ENCODE data around the gene TMEM183A. TPM values are rescaled to one million over a fixed set of nuclear protein-coding genes. Genes with fewer than 3 reads are reported as not detected.

The TMEM183A gene
- total and polyA plus RNA-seq, 4 donors, result 29.4 to 63.9 (median 51.7) TPM

DNA sequence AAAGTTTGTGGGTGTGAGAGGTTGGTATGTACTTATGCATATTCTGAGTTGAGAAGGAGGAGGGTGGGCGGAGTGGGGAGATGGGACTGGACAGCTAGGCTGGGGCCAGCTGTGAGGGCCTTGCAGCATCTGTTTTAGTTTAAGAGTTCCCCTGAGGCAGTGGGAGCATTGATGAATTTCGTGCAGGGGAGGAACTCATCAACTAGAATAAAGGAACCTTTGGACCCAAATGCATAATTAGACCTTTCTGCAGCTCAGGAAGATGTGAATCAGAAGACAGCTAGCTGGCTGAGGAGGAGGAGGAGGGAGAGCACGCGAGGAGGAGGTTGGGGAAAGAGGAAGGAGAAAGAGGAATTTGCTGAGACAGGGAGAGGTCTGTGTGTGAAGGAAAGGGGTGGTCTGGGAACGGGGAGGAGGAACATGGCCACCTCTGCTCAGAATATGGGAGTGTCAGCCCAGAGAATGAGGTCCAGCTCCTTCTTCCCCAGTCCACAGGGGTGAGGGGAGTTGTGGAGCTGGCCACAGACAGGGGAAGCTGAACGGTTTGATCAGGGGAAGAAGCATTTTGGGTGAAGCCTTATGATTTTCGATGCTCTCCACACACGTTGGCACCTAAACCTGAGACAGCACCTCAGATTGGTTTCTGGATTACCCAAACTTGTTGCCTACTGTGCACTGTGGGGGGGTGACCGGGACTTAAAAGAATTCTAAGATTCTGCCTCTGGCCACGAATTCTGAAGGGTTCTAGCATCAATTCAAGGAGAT, 50.9 kb downstream of the TMEM183A start:
- ATAC-seq (ENCODE audit: insufficient read depth, low FRiP score) (no peak), DNase-seq (no peak)
- no peak for TF ChIP-seq CTCF (IDR thresholded peaks at IDR 0.05; ENCODE audit: control extremely low read depth, extremely low read depth)

GRCh38 chr1:203058676-203058935, 51.4 kb downstream of the TMEM183A start:
- 38 to 74% methylated on average over 1 of the region's 1 CpG for WGBS, 2 donors
- H3K4me1 ChIP-seq (ENCODE audit: control insufficient read depth in 5 of 5, insufficient read depth in 5 of 5, low read length in 5 of 5), result peaks cover 0 to 3% (median 0%) of the 10 kb centered on the region in 5 donors
- no peak overlapping the region for H3K27ac ChIP-seq (ENCODE audit: low read depth in 1 of 2, low read length in 1 of 2)
- no peak for ATAC-seq (ENCODE audit: insufficient read depth, low FRiP score)
- DNase-seq, result no peak
- no peaks in the 10 kb centered on the region for H3K36me3 ChIP-seq (ENCODE audit: control insufficient read depth in 4 of 4, insufficient read depth in 4 of 4, low read length in 4 of 4)
- H3K9ac ChIP-seq (ENCODE audit: insufficient read depth in 1 of 2, low read length in 2 of 2), result no peak overlapping the region
- no peak overlapping the region for H3K4me3 ChIP-seq
- no peaks in the 10 kb centered on the region for H3K27me3 ChIP-seq (ENCODE audit: control insufficient read depth in 3 of 3, insufficient read depth in 3 of 3, low read length in 2 of 3)
- TF ChIP-seq CTCF (IDR thresholded peaks at IDR 0.05; ENCODE audit: control extremely low read depth, extremely low read depth), result no peak
- H3K9me3 ChIP-seq (ENCODE audit: control insufficient read depth in 4 of 4, insufficient read depth in 3 of 4, low read length in 3 of 4), result no peaks in the 10 kb centered on the region

More for the DNA sequence above, 50.9 kb downstream of the TMEM183A start:
- Histone ChIP-seq H3K9ac (ENCODE audit: insufficient read depth in 1 of 2, low read length in 2 of 2) (no peak overlapping the region), H3K9me3 (ENCODE audit: control insufficient read depth in 4 of 4, insufficient read depth in 3 of 4, low read length in 3 of 4) (no peaks in the 10 kb centered on the region), H3K27me3 (ENCODE audit: control insufficient read depth in 3 of 3, insufficient read depth in 3 of 3, low read length in 2 of 3) (no peaks in the 10 kb centered on the region), H3K4me3 (no peak overlapping the region), H3K4me1 (ENCODE audit: control insufficient read depth in 5 of 5, insufficient read depth in 5 of 5, low read length in 5 of 5) (peaks cover 0 to 3% (median 0%) of the 10 kb centered on the region in 5 donors), H3K27ac (ENCODE audit: low read depth in 1 of 2, low read length in 1 of 2) (no peak overlapping the region), H3K36me3 (ENCODE audit: control insufficient read depth in 4 of 4, insufficient read depth in 4 of 4, low read length in 4 of 4) (no peaks in the 10 kb centered on the region)
- WGBS, 2 donors, result 37 to 46% methylated on average over 9 to 10 of the region's 10 CpGs

DNA sequence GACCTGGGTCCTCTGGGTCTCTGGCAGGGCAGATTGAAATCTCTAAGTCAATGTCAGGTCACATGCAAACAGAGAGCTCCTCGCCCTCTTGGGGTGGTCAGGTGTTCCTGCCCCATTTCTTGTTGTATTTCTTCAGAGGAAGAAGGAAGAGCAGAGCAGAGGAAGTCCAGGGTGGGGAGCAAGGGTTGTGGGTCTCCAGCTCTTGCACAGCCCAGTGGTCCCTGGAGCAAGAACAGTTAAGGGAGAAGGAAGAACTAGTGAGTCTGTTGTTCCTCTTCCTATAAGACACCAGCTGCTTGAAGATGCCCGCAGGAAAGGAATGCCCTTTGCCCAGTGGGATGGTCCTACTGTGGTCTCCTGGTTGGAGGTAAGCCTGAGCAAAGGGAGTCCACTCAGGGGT, 52.3 kb downstream of the TMEM183A start:
- Histone ChIP-seq H3K27ac (ENCODE audit: low read depth in 1 of 2, low read length in 1 of 2) (no peak overlapping the region), H3K27me3 (ENCODE audit: control insufficient read depth in 3 of 3, insufficient read depth in 3 of 3, low read length in 2 of 3) (no peaks in the 10 kb centered on the region), H3K4me3 (no peak overlapping the region), H3K9me3 (ENCODE audit: control insufficient read depth in 4 of 4, insufficient read depth in 3 of 4, low read length in 3 of 4) (no peaks in the 10 kb centered on the region), H3K4me1 (ENCODE audit: control insufficient read depth in 5 of 5, insufficient read depth in 5 of 5, low read length in 5 of 5) (peaks cover 0 to 3% (median 0%) of the 10 kb centered on the region in 5 donors), H3K36me3 (ENCODE audit: control insufficient read depth in 4 of 4, insufficient read depth in 4 of 4, low read length in 4 of 4) (no peaks in the 10 kb centered on the region), H3K9ac (ENCODE audit: insufficient read depth in 1 of 2, low read length in 2 of 2) (no peak overlapping the region)
- no peak for TF ChIP-seq CTCF (IDR thresholded peaks at IDR 0.05; ENCODE audit: control extremely low read depth, extremely low read depth)
- WGBS, 2 donors, result 25 to 70% methylated on average over 2 of the region's 2 CpGs
- ATAC-seq (ENCODE audit: insufficient read depth, low FRiP score) (no peak), DNase-seq (no peak)

GRCh38 chr1:203060115-203060514, 52.9 kb downstream of the TMEM183A start:
- WGBS, 2 donors, result 95% methylated on average over 11 of the region's 11 CpGs
- Histone ChIP-seq H3K36me3 (ENCODE audit: control insufficient read depth in 4 of 4, insufficient read depth in 4 of 4, low read length in 4 of 4) (no peaks in the 10 kb centered on the region), H3K9me3 (ENCODE audit: control insufficient read depth in 4 of 4, insufficient read depth in 3 of 4, low read length in 3 of 4) (no peaks in the 10 kb centered on the region), H3K27ac (ENCODE audit: low read depth in 1 of 2, low read length in 1 of 2) (no peak overlapping the region), H3K4me1 (ENCODE audit: control insufficient read depth in 5 of 5, insufficient read depth in 5 of 5, low read length in 5 of 5) (peaks cover 0 to 3% (median 0%) of the 10 kb centered on the region in 5 donors), H3K9ac (ENCODE audit: insufficient read depth in 1 of 2, low read length in 2 of 2) (no peak overlapping the region), H3K4me3 (no peak overlapping the region), H3K27me3 (ENCODE audit: control insufficient read depth in 3 of 3, insufficient read depth in 3 of 3, low read length in 2 of 3) (no peaks in the 10 kb centered on the region)
- ATAC-seq (ENCODE audit: insufficient read depth, low FRiP score), result no peak
- no peak for DNase-seq
- no peak for TF ChIP-seq CTCF (IDR thresholded peaks at IDR 0.05; ENCODE audit: control extremely low read depth, extremely low read depth)
